Hematopoietic multipotent progenitor cell treated with erythropoietin and hydrocortisone succinate and interleukin-3 and kit ligand, for 15 days (in vitro differentiated cells): ENCODE measurements around the gene ZNF573.

Experiments used
- DNase-seq: peaks from one replicate; pipeline ENCODE4 v3.0.0-alpha.2; 2015; ENCODE audit warnings: low spot score

Gene ZNF573

DNA sequence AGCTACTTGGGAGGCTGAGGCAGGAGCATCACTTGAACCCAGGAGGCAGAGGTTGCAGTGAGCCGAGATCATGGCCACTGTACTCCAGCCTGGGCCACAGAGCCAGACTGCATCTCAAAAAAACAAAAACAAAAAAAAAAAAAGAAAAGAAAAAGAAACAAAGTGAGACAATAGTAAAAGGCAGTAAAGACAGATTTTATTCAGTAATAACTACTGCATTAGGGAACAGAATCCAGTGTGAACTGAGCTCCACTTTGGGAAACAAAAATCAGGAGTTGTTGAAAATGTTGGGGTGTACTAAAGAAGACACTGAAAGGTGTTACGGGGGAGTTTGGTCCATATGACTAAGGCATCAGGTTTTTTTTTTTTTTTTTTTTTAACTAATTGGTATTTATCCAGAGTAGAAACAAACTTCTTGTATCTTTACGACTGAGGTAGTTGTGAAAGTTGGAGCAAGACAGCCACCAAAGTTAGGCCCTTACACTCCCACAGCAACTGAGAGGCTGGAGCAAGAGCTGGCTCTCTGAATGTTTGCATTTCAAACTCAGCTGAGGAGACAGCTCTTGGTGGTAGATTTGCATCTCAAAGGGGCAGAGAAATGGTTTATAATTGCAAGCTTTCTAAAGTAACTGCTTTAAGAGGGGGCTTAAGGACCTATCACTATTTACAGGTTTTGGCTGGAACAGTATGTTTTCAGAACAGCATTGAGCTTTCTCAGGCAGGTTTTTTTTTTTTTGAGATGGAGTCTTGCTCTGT is 84.1 kb downstream of the ZNF573 start:
- no peak for DNase-seq

GRCh38 chr19:37692956-37693620 is 86.3 kb downstream of the ZNF573 start:
- no peak for DNase-seq

DNA sequence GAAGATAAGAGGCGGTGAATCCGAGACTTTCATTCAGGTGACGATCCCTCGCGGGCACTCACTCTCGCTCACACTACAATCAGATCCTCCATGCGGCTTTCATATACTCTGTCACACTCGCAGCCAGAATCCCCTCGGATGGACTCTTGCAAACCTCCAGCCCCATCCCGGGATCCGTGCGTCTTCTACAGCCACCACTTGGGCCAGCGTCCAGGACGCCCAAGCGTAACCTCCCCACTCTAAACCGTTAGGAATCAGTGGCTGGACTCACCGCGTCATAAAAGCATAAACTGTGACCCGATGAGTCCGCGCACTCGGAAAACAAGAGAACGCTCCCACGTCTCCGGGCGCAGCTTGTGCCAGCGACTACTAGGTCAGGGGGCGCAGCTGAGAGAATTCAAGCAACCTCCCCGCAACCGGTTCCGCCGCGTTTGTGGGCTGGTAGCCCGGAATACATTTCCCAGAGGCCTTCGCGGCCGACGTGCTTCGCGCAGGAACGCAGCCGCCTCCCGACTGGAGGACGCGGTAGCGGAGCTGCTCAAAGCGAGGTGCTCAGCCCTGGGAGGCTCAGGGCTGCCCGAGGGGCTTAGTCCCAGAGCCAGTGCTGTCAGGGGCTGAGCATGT is 87.4 kb downstream of the ZNF573 start:
- no peak for DNase-seq
